ENCODE data around the gene GTF2A2. TPM values are rescaled to one million over a fixed set of nuclear protein-coding genes. Genes with fewer than 3 reads are reported as not detected.

GTF2A2 gene
- total and polyA plus RNA-seq, 10 of the 15 experiments (the other 5 are each of a cell fraction or from before 2014, with no cell fraction given) = 89.2 to 565 (median 137) TPM

- no peak for TF ChIP-seq ZNF274 (IDR thresholded peaks at IDR 0.05; ENCODE audit: insufficient read depth, insufficient read length)
- TF ChIP-seq, protein P1, sequence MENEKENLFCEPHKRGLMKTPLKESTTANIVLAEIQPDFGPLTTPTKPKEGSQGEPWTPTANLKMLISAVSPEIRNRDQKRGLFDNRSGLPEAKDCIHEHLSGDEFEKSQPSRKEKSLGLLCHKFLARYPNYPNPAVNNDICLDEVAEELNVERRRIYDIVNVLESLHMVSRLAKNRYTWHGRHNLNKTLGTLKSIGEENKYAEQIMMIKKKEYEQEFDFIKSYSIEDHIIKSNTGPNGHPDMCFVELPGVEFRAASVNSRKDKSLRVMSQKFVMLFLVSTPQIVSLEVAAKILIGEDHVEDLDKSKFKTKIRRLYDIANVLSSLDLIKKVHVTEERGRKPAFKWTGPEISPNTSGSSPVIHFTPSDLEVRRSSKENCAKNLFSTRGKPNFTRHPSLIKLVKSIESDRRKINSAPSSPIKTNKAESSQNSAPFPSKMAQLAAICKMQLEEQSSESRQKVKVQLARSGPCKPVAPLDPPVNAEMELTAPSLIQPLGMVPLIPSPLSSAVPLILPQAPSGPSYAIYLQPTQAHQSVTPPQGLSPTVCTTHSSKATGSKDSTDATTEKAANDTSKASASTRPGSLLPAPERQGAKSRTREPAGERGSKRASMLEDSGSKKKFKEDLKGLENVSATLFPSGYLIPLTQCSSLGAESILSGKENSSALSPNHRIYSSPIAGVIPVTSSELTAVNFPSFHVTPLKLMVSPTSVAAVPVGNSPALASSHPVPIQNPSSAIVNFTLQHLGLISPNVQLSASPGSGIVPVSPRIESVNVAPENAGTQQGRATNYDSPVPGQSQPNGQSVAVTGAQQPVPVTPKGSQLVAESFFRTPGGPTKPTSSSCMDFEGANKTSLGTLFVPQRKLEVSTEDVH (IDR thresholded peaks at IDR 0.05; ENCODE audit: low read depth, partially characterized antibody) = no peak
- no peak for TF ChIP-seq YY1 (IDR thresholded peaks at IDR 0.05; ENCODE audit: low read depth, low read length)
- TF ChIP-seq FOS (IDR thresholded peaks at IDR 0.05; ENCODE audit: borderline replicate concordance, extremely low read depth, insufficient read length) = no peak
- TF ChIP-seq NR2C1 (IDR thresholded peaks at IDR 0.05) = no peak
- no peak for TF ChIP-seq ETV6 (conservative IDR thresholded peaks at IDR 0.05 in 1 of 2, IDR thresholded peaks at IDR 0.05 in 1 of 2; ENCODE audit: borderline replicate concordance in 1 of 2, low read depth in 1 of 2)
- TF ChIP-seq TBL1XR1 (IDR thresholded peaks at IDR 0.05; ENCODE audit: low read depth, low read length) = no peak
- TF ChIP-seq, protein P2, sequence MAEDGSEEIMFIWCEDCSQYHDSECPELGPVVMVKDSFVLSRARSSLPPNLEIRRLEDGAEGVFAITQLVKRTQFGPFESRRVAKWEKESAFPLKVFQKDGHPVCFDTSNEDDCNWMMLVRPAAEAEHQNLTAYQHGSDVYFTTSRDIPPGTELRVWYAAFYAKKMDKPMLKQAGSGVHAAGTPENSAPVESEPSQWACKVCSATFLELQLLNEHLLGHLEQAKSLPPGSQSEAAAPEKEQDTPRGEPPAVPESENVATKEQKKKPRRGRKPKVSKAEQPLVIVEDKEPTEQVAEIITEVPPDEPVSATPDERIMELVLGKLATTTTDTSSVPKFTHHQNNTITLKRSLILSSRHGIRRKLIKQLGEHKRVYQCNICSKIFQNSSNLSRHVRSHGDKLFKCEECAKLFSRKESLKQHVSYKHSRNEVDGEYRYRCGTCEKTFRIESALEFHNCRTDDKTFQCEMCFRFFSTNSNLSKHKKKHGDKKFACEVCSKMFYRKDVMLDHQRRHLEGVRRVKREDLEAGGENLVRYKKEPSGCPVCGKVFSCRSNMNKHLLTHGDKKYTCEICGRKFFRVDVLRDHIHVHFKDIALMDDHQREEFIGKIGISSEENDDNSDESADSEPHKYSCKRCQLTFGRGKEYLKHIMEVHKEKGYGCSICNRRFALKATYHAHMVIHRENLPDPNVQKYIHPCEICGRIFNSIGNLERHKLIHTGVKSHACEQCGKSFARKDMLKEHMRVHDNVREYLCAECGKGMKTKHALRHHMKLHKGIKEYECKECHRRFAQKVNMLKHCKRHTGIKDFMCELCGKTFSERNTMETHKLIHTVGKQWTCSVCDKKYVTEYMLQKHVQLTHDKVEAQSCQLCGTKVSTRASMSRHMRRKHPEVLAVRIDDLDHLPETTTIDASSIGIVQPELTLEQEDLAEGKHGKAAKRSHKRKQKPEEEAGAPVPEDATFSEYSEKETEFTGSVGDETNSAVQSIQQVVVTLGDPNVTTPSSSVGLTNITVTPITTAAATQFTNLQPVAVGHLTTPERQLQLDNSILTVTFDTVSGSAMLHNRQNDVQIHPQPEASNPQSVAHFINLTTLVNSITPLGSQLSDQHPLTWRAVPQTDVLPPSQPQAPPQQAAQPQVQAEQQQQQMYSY (CRISPR knock-in tag; IDR thresholded peaks at IDR 0.05) = no peak
- TF ChIP-seq JUNB (IDR thresholded peaks at IDR 0.05) = no peak
- no peak for TF ChIP-seq FOXM1 (IDR thresholded peaks at IDR 0.05; ENCODE audit: low read depth, low read length)
These were observed 2.1 kb upstream of the GTF2A2 start (continued) for GRCh38 chr15:59659366-59659765.
